Kidney capillary endothelial cell (primary cell): ENCODE results near the gene WFDC2.
A peak's percentile ranks its signal among the peaks of the same experiment; 100 is the strongest.

Source experiments
- DNase-seq: peaks from one replicate; pipeline ENCODE4 v3.0.0-alpha.2; 2018; ENCODE audit warnings: low spot score

Gene WFDC2

DNA sequence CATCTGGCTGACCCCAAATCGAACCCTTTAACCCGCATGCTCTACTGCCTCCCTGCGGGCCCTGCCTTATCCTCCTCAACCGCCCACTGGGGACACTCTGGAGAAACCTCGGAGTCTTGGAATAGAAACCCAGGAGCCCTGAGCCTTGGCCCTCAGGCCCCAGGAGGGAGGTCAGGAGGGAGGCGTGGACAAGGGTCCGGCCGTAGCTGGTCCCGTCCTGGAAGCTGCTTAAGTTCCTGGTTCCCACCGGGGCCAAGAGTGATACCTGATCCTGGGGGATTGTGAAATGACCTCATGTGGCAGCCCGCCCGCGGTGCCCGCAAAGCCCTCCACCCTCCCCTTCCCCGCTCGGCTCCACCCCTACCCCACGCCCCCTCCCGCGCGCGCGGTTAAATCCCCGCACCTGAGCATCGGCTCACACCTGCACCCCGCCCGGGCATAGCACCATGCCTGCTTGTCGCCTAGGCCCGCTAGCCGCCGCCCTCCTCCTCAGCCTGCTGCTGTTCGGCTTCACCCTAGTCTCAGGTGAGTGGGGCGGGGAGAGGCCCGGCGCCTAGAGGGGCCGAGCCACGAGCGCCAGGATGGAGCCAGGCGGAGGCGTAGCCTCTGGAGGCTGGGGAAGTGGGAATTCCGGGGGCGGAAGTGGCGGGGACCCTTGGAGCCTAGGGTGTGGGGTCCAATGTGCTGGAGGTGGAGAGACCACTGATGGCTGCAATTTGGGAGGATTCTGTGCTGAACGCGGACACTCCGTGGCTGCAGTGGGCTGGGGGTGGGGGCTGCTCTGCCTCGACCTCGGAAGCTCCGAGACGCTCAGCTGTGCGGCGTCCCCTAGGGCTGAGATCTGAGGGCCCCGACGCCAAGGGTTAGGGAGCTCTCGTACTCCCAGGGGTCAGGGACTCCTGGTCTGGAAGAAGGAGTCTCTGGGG is at the start of gene WFDC2:
Gene WFDC2 (plus strand): TSS at position 418 of the 926 bp plus-strand sequence. CDS start 29 bp downstream, at position 447.
- DNase-seq: no peak

DNA sequence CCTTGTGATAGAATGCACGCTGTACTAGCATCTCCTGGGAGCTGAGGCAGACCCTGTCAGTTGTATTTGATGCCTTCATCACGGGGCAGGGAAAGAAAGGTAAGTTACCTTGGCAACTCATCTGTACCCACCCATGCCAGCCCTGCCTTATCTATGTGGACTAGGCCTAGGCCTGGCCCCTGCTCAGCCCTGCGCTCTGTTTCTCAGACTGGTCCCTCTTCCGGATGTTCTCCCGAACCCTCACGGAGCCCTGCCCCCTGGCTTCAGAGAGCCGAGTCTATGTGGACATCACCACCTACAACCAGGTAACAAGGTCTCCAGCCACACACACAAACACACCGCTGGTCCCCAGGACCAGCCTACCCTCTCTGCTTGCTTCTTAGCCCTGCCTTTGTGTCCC is 49.4 kb upstream of the WFDC2 start:
- no peak for DNase-seq

GRCh38 chr20:45423700-45424099 is 45.9 kb upstream of the WFDC2 start:
- no peak for DNase-seq

GRCh38 chr20:45425561-45425960 is 44.0 kb upstream of the WFDC2 start:
- DNase-seq: no peak

DNA sequence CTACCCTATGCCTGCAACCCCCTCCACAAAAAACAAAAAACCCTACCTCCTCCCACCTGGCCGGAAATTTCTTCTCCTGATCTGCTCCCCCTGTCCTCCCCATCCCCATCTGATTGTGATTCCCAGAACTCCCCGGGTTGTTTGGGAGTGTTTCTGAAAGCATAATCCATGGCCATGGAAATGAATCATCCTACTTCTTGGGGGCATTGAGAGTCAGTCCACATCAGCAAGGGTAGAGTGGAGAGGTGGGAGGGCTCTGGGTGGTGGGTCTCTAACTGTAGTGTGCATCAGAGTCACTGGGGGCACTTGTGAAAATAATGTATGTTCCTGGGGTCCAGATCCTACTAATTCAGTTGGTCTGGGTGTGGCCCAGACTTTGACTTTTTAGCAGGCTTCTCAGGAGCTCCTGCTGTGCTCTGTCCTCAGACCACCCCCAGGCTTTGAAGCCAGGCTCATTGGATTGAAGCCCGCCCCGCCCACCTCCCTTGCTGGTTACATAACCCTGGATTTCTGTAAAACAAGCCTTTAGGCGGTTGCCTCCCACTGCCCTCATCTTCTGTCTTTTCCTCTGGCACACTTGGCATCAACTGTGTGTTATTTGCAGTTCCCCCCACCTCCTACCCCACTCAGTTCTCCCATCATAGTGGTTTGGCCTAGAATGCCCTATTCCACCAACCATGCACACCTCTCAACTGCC is 43.1 kb upstream of the WFDC2 start:
- DNase-seq: no peak

DNA sequence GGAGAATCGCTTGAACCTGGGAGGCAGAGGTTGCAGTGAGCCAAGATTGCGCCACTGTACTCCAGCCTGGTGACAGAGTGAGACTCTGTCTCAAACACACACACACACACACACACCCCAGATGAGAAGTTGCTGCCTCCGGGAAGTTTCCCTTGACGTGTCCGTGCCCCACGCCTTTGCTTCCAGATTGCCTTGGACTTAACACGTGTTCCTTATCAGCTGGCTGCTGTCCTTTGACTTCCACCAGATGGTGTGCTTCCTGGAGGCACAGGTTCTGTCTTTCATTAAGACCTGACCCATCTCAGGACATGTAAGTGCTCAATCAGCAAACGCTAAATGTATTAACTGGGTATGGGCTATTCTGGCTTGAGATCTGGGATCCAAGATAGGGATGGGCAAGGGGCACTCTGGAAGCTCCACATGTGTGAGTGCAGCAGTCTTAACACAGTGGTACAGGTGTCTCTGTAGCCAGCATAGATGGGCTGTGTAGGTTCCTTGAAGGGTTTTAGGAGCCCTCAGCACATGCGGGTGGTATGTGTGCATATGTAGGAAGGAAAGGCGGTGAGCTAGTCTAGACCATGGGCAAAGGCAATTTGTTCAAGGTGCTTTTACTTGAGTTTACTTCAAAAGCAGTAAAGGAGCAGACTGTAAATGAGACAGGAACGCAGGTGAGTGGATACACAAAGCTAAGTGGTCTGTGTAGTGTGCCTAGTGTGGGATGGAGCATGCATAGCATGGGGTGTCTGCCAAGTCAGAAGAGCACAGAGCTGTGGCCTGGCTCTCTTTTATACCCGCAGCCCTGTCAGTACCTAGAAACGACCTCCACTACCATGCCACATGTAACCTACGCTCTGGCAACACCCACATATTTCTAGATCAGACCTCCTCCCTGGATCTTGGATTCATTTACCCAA is 42.1 kb upstream of the WFDC2 start:
- no peak for DNase-seq

- DNase-seq: no peak
Measured at GRCh38 chr20:45429618-45430017, 39.9 kb upstream of the WFDC2 start.

- DNase-seq: no peak
Measured at GRCh38 chr20:45432294-45432693, 37.3 kb upstream of the WFDC2 start.

DNA sequence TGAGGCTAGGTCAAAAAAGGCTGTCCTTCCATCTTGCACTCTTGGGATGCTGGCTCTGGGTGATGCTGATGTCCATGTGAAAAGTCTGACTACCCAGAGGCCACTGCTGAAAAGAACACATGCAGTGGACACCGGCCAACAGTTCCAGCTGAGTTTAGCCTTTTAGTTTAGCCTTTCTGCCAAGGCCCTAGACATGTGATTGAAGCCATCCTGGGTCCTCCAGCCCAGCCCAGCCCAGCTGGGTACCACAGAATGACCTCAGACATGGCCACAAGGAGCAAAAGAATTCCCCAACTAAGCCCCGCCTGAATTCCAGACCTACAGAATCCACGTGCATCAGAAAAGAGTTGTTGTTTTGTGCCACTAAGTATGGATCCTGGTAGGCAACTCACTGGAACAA is 36.2 kb upstream of the WFDC2 start:
- no peak for DNase-seq

DNA sequence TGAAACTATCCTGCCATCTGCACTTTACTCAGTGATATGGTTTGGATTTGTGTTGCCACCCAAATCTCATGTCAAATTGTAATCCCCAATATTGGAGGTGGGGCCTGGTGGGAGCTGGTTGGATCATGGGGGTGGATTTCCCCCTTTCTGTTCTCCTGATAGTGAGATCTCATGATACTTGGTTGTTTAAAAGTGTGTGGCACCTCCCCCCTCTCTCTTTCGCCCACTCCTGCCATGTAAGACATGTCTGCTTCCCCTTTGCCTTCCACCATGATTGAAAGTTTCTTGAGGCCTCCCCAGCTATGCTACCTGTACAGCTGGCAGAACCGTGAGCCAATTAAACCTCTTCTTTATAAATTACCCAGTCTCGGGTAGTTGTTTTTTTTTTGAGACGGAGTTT is 35.6 kb upstream of the WFDC2 start:
- DNase-seq: no peak

DNA sequence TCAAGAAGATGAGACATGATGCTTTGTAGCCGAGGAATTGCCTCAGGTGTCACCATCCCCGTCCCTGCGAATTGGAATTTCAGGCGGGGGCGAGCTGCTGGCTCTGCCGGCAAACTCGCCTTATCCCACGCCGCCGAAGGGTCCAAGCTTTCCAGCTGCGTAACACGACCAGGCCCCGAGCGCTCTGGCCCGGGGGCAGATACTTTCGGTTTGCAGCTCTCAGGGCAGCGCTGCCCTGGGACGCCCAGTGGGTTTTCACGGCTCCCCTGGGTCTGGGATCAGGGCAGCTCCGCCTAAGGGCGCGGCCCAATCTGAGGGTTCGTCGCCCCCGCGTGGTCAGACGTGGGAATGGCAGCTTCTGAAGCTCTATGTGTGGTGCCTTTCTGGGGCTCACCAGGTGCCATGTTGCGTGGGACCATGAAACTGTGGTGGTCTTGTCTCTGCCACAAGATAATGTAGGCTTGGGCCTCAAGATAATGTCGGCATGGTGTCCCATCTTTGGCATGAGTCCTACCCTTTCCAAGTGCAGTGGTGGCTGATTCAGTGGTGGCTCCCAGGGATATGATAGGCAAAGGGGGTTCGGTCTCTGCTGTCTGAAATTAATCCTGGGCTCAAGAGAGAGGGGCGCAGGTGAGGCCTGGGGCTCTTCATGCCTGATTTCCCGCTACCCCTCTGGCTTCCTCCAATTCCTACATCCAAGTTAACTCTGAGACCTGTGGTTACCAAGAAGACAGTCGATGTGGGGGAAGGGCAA is 32.6 kb upstream of the WFDC2 start:
- DNase-seq: peak; percentile 83

DNA sequence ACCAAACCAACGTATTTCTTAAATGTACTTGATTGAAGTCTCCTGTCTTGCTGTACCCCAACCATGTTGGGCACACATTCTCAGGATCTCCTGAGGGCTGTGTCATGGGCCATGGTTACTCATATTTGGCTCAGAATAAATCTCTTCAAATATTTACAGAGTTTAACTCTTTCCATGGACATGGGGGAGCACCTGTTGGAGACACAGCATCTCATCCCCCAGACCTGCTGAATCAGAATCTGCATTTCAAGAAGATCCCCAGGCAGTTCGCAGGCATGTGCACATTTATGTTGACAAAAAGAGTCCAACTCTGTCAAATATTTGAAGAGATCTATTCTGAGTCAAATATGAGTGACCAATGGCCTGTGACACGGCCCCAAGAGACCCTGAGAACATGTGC is 29.1 kb upstream of the WFDC2 start:
- no peak for DNase-seq

- no peak for DNase-seq
Measured at GRCh38 chr20:45440891-45441685, 28.5 kb upstream of the WFDC2 start.

- no peak for DNase-seq
Measured at GRCh38 chr20:45441746-45442145, 27.8 kb upstream of the WFDC2 start.

DNA sequence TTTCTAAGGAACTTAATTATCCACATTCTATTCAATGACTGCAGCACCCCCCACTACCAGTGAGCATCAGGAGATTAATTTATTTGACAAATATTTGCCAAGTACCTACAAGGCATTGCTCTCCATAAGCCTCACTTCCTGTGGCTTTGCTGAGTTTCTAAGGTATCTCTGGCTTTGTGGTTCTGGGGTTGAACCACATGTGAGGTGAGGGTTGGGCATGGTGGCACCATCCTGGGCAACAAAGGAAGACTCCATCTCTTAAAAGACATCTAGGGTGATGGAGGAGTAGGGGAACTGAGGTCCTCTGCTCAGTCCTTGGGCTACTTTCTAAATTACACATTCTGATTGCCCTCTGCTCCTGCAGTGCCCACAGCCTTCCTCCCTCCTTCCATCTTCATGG is 25.5 kb upstream of the WFDC2 start:
- no peak for DNase-seq

- peak; percentile 23 for DNase-seq
Measured at GRCh38 chr20:45445805-45446562, 23.6 kb upstream of the WFDC2 start.

DNA sequence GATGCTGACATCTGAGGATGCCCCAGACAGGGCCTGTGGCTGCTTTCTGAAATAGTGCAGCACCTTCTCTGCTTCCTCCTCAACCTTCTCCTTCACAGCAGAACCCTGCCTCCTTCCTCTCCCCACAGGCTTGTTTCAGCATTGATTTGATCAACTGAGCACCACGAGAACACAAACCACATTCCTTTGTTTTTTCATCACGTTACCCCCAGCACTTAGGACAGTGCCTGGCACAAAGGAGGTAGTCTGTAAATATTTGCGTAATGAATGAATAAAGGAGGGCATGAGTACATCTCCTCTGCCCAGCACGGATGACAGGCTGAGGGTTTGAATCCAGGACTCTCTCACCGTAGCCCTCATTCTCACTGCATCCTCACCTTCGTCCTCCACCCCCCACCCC is 21.3 kb upstream of the WFDC2 start:
- no peak for DNase-seq

DNA sequence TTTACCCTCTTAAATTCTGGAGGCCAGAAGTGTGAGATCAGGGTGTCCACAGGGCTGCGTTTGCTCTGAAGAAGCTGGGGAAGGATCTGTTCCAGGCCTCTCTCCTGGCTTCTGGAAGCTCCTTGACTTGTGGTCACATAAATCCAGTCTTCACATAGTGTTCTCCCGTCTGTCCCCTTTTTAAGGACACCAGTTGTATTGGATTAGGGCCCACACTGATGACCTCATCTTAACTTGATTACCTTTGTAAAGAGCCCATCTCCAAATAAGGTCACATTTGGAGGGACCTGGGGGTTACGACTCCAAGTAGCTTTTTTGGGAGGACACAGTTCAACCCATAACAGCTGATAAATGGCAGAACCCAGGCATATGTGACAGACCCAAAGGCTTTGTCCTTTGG is 20.0 kb upstream of the WFDC2 start:
- no peak for DNase-seq

DNA sequence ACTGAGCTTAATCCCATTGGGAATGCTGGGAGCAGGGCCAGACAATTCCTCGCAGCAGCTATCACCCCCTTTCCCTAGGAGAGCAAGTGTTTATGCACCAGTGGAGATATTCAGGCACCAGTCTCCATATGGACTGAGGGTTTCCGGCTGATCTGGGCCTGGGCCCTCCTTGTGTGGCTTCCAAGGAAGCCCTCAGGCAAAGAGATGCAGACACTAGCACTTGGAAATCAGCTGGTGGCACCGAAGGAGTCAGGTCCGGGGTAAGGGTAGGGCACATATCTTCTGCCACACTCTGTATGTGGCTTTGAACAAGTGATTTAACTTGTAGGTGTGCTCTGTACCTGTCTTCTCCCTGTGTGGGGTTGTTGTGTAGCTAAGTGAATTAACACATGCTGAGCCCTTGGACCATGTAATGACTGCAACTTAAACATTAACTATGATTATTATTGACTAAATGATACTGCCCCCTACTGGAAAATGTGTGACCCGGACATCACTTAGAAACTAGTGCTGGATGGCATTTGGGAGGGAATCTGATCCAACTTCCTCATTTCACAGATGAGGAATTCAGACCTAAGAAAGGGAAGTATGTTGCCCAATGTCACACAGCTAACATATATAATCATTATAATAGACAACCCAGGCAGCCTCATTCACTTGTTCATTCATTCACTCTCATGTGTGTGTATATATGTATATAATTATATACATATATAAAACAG is 19.3 kb upstream of the WFDC2 start:
- DNase-seq: peak; percentile 55
